Fibroblast of lung (primary cell): ENCODE results near the gene DGLUCY. TPM values are rescaled to one million over a fixed set of nuclear protein-coding genes. Genes with fewer than 3 reads are reported as not detected.
"Not testable (repeated sequence)": the region's sequence is repeated elsewhere in the genome, so short reads cannot be mapped to it uniquely, and the experiment has no call there.

Experiments
- DNase-seq, 2 donors: peaks; one replicate each; pipeline versions ENCODE4 v3.0.0 to v3.0.0-alpha.2; 2010; ENCODE audit warnings: low read depth in 2 of 2
- H2AFZ ChIP-seq: 2 replicates; pipeline ENCODE4 v1.5.1; 2012; ENCODE audit warnings: low read length, control low read depth, inconsistent platforms
- H3K27ac ChIP-seq: 2 replicates; pipeline ENCODE4 v1.5.1; 2011; ENCODE audit warnings: low read length, control low read depth; ENCODE audit not compliant: insufficient read depth
- H3K27me3 ChIP-seq: 2 replicates; pipeline ENCODE4 v1.5.1; 2011; ENCODE audit warnings: mild to moderate bottlenecking, low read length; ENCODE audit not compliant: control insufficient read depth, insufficient read depth
- H3K36me3 ChIP-seq: 2 replicates; pipeline ENCODE4 v1.5.1; 2011; ENCODE audit warnings: low read length; ENCODE audit not compliant: control insufficient read depth, insufficient read depth
- H3K4me1 ChIP-seq: 2 replicates; pipeline ENCODE4 v1.5.1; 2011; ENCODE audit warnings: low read length; ENCODE audit not compliant: control insufficient read depth, insufficient read depth; ENCODE audit errors: extremely low read depth
- H3K4me2 ChIP-seq: 2 replicates; pipeline ENCODE4 v1.5.1; 2011; ENCODE audit warnings: low read length, control low read depth; ENCODE audit not compliant: insufficient read depth; ENCODE audit errors: extremely low read depth
- H3K4me3 ChIP-seq, 4 experiments: fragments of 200-600 bp in 1 of 4; sonication (generic) in 1 of 4; replicated peaks in 1 of 4; 2 replicates each; pipeline ENCODE4 v1.5.1; 2011 to 2016; ENCODE audit warnings: low read length in 4 of 4, low read depth in 3 of 4, mild to moderate bottlenecking in 3 of 4, control low read depth in 2 of 4, inconsistent platforms in 1 of 4, mixed read lengths in 1 of 4; ENCODE audit not compliant: insufficient read depth in 1 of 4; ENCODE audit errors: control extremely low read depth in 1 of 4
- H3K79me2 ChIP-seq: 2 replicates; pipeline ENCODE4 v1.5.1; 2012; ENCODE audit warnings: mild to moderate bottlenecking, low read length, inconsistent platforms; ENCODE audit not compliant: control insufficient read depth, insufficient read depth
- H3K9ac ChIP-seq: 2 replicates; pipeline ENCODE4 v1.5.1; 2011; ENCODE audit warnings: mild to moderate bottlenecking, low read length, control low read depth; ENCODE audit not compliant: insufficient read depth
- H3K9me3 ChIP-seq: 2 replicates; pipeline ENCODE4 v1.5.1; 2012; ENCODE audit warnings: low read depth, low read length; ENCODE audit not compliant: control insufficient read depth, insufficient read depth
- H4K20me1 ChIP-seq: 2 replicates; pipeline ENCODE4 v1.5.1; 2011; ENCODE audit warnings: low read length; ENCODE audit not compliant: control insufficient read depth, insufficient read depth; ENCODE audit errors: extremely low read depth
- CTCF ChIP-seq, 2 donors: IDR thresholded peaks in 1 of 2; conservative IDR thresholded peaks in 1 of 2; 1 replicate in 1 of 2; 2 replicates in 1 of 2; pipeline ENCODE4 v1.5.1; 2011 to 2012; ENCODE audit warnings: low read length in 2 of 2, control low read depth in 1 of 2, inconsistent platforms in 1 of 2, low read depth in 1 of 2, mild to moderate bottlenecking in 1 of 2
- EZH2 ChIP-seq: IDR thresholded peaks from 2 replicates; pipeline ENCODE4 v1.5.1; 2012; ENCODE audit warnings: low read length, control low read depth, mild to moderate bottlenecking; ENCODE audit errors: missing control alignments
- polyA plus RNA-seq, 2 donors: library from polyadenylated mRNA; depleted of rRNA in 1 of 2; stranded (reverse) in 1 of 2; unstranded in 1 of 2; fragments of >200 nt; gene quantifications; 2 replicates each; pipeline ENCODE4 v1.2.1, GENCODE V29; 2011 to 2012; ENCODE audit warnings: missing spikeins in 1 of 2
- total RNA-seq: library from RNA; depleted of rRNA; stranded (reverse); fragments of >200 nt; gene quantifications from 2 replicates; pipeline ENCODE4 v1.2.1, GENCODE V29; 2014

The DGLUCY gene
- total and polyA plus RNA-seq, 2 donors (not counting 1 experiment from before 2014, with no cell fraction given), result 26.7 to 62.1 TPM

- not testable (repeated sequence) for H3K4me2 ChIP-seq, H3K27me3 ChIP-seq
Observed at GRCh38 chr14:91156877-91157276, 43.0 kb downstream of the DGLUCY start.

GRCh38 chr14:91158091-91158790 is 44.4 kb downstream of the DGLUCY start:
- Histone ChIP-seq H4K20me1 (no peaks in the 10 kb centered on the region), H3K9ac (no peak overlapping the region), H3K79me2 (no peaks in the 10 kb centered on the region), H3K36me3 (peaks cover 11% of the 10 kb centered on the region), H3K9me3 (no peaks in the 10 kb centered on the region), H2AFZ (no peak overlapping the region), H3K4me1 (peaks cover 2% of the 10 kb centered on the region), H3K27ac (no peak overlapping the region), H3K27me3 (no peaks in the 10 kb centered on the region), H3K4me3 (no peak overlapping the region), H3K4me2 (no peak overlapping the region)
- no peak for DNase-seq
- no peak for TF ChIP-seq EZH2
- no peak for TF ChIP-seq CTCF (conservative IDR thresholded peaks at IDR 0.05 in 1 of 2, IDR thresholded peaks at IDR 0.05 in 1 of 2; ENCODE audit: low read depth in 1 of 2, low read length in 2 of 2)

More at GRCh38 chr14:91156877-91157276, 43.0 kb downstream of the DGLUCY start:
- not testable (repeated sequence) for H2AFZ ChIP-seq, H3K9me3 ChIP-seq, H3K9ac ChIP-seq, H3K79me2 ChIP-seq, DNase-seq, H3K4me1 ChIP-seq, H4K20me1 ChIP-seq, H3K4me3 ChIP-seq, H3K27ac ChIP-seq
- H3K36me3 ChIP-seq, result peaks cover 11% of the 10 kb centered on the region

- Histone ChIP-seq H4K20me1 (no peaks in the 10 kb centered on the region), H3K27me3 (no peaks in the 10 kb centered on the region), H3K79me2 (no peaks in the 10 kb centered on the region), H2AFZ (no peak overlapping the region), H3K9me3 (no peaks in the 10 kb centered on the region), H3K36me3 (peaks cover 14% of the 10 kb centered on the region), H3K9ac (no peak overlapping the region), H3K4me3 (no peak overlapping the region), H3K4me2 (no peak overlapping the region), H3K4me1 (peaks cover 2% of the 10 kb centered on the region), H3K27ac (no peak overlapping the region)
- TF ChIP-seq CTCF (conservative IDR thresholded peaks at IDR 0.05 in 1 of 2, IDR thresholded peaks at IDR 0.05 in 1 of 2; ENCODE audit: low read depth in 1 of 2, low read length in 2 of 2) (no peak), EZH2 (no peak)
- DNase-seq, result no peak
Observed at GRCh38 chr14:91159182-91159581, 45.3 kb downstream of the DGLUCY start.
